CD14-positive monocyte (primary cell): Measurements from ENCODE around the gene OR4F15. TPM values are rescaled to one million over a fixed set of nuclear protein-coding genes. Genes with fewer than 3 reads are reported as not detected.
"Not testable (repeated sequence)": the region's sequence is repeated elsewhere in the genome, so short reads cannot be mapped to it uniquely, and the experiment has no call there.

Experiments used
- DNase-seq, 3 donors: peaks; one replicate each; pipeline ENCODE4 v3.0.0-alpha.2; 2011 to 2022
- H2AFZ ChIP-seq: 2 replicates; pipeline ENCODE4 v1.6.0; 2012; ENCODE audit warnings: mild to moderate bottlenecking, low read depth, low read length, inconsistent platforms; ENCODE audit not compliant: insufficient read depth, poor library complexity, severe bottlenecking
- H3K27ac ChIP-seq, 2 donors: 1 replicate in 1 of 2; 2 replicates in 1 of 2; pipeline ENCODE4 v1.5.1; 2012 to 2013; ENCODE audit warnings: low read length in 2 of 2, control low read depth in 1 of 2, inconsistent platforms in 1 of 2, low read depth in 1 of 2, mild to moderate bottlenecking in 1 of 2
- H3K27me3 ChIP-seq, 2 donors: one replicate each; pipeline versions ENCODE4 v1.6.0 to v1.6.1; 2011 to 2013; ENCODE audit warnings: low read length in 2 of 2; ENCODE audit not compliant: control insufficient read depth in 2 of 2, insufficient read depth in 2 of 2
- H3K36me3 ChIP-seq, 2 donors: replicated peaks in 1 of 2; 1 replicate in 1 of 2; 2 replicates in 1 of 2; pipeline versions ENCODE4 v1.5.1 to v1.6.1; 2012 to 2013; ENCODE audit warnings: low read length in 2 of 2, control low read depth in 1 of 2, inconsistent platforms in 1 of 2, mild to moderate bottlenecking in 1 of 2; ENCODE audit not compliant: insufficient read depth in 2 of 2, control insufficient read depth in 1 of 2
- H3K4me1 ChIP-seq, 2 donors: 1 replicate in 1 of 2; 2 replicates in 1 of 2; pipeline versions ENCODE4 v1.5.1 to v1.6.1; 2012 to 2013; ENCODE audit warnings: low read length in 2 of 2, control low read depth in 1 of 2, inconsistent platforms in 1 of 2, mild to moderate bottlenecking in 1 of 2, moderate library complexity in 1 of 2; ENCODE audit not compliant: insufficient read depth in 2 of 2, control insufficient read depth in 1 of 2
- H3K4me2 ChIP-seq: replicated peaks from 2 replicates; pipeline ENCODE3; 2012; ENCODE audit warnings: low read length, moderate library complexity, mild to moderate bottlenecking; ENCODE audit not compliant: poor library complexity, severe bottlenecking; ENCODE audit errors: extremely low read depth
- H3K4me3 ChIP-seq, 3 experiments: fragments of 200-600 bp in 1 of 3; sonication (generic) in 1 of 3; replicated peaks in 1 of 3; 1 replicate in 2 of 3; 2 replicates in 1 of 3; pipeline ENCODE4 v1.5.1; 2011 to 2013; ENCODE audit warnings: low read length in 3 of 3, mild to moderate bottlenecking in 3 of 3, control low read depth in 2 of 3, low read depth in 2 of 3, inconsistent platforms in 1 of 3, moderate library complexity in 1 of 3
- H3K79me2 ChIP-seq: 2 replicates; pipeline ENCODE4 v1.6.0; 2012; ENCODE audit warnings: mild to moderate bottlenecking, control low read depth, inconsistent platforms, low read length, moderate library complexity; ENCODE audit not compliant: insufficient read depth
- H3K9ac ChIP-seq: 2 replicates; pipeline ENCODE4 v1.6.0; 2017; ENCODE audit warnings: low read length, mild to moderate bottlenecking; ENCODE audit not compliant: insufficient read depth, poor library complexity, severe bottlenecking
- H3K9me3 ChIP-seq, 2 donors: replicated peaks in 1 of 2; 1 replicate in 1 of 2; 2 replicates in 1 of 2; pipeline versions ENCODE4 v1.5.1 to v1.6.1; 2012 to 2013; ENCODE audit warnings: low read length in 2 of 2, control low read depth in 1 of 2; ENCODE audit not compliant: control insufficient read depth in 1 of 2, insufficient read depth in 1 of 2
- H4K20me1 ChIP-seq: 2 replicates; pipeline ENCODE4 v1.6.0; 2012; ENCODE audit warnings: mild to moderate bottlenecking, low read length, control low read depth, moderate library complexity; ENCODE audit not compliant: insufficient read depth
- H3K27ac Mint-ChIP-seq, 7 donors: one replicate each; pipeline ENCODE4 v1.8.0; 2020; ENCODE audit warnings: mild to moderate bottlenecking in 7 of 7, mixed read lengths in 7 of 7, moderate library complexity in 6 of 7, inconsistent platforms in 2 of 7
- H3K27me3 Mint-ChIP-seq, 3 donors: one replicate each; pipeline ENCODE4 v1.8.0; 2021 to 2022; ENCODE audit warnings: low read depth in 3 of 3, mild to moderate bottlenecking in 3 of 3, mixed read lengths in 3 of 3, moderate library complexity in 3 of 3, inconsistent platforms in 1 of 3
- H3K36me3 Mint-ChIP-seq, 2 donors: one replicate each; pipeline ENCODE4 v1.8.0; 2020; ENCODE audit warnings: mixed read lengths in 2 of 2, inconsistent platforms in 1 of 2, mild to moderate bottlenecking in 1 of 2
- H3K4me1 Mint-ChIP-seq: one replicate; pipeline ENCODE4 v1.8.0; 2020; ENCODE audit warnings: mild to moderate bottlenecking, mixed read lengths
- H3K4me3 Mint-ChIP-seq, 2 donors: one replicate each; pipeline ENCODE4 v1.8.0; 2020; ENCODE audit warnings: mild to moderate bottlenecking in 2 of 2, mixed read lengths in 2 of 2, moderate library complexity in 1 of 2
- H3K9me3 Mint-ChIP-seq, 7 donors: one replicate each; pipeline ENCODE4 v1.8.0; 2020 to 2022; ENCODE audit warnings: mixed read lengths in 7 of 7, mild to moderate bottlenecking in 6 of 7, moderate library complexity in 6 of 7, inconsistent platforms in 2 of 7
- WGBS: methylation state at CpG from one replicate; pipeline ENCODE4 v1.1.5; 2013; ENCODE audit warnings: missing lambda C conversion rate; ENCODE audit not compliant: insufficient coverage; 5-methylcytosine and 5-hydroxymethylcytosine counted together
- intact Hi-C, 2 donors: fragments of 100-400 bp; cut with micrococcal nuclease; formaldehyde crosslinking; loops; one replicate each; pipeline versions ENCODE4 v1.15.0 to v1.15.1; 2023
- polyA minus RNA-seq: library from RNA; depleted of rRNA, polyadenylated mRNA; stranded (reverse); fragments of >200 nt; gene quantifications from 2 replicates; pipeline ENCODE4 v1.2.3, GENCODE V29; 2012
- polyA plus RNA-seq, 3 donors: library from polyadenylated mRNA; depleted of rRNA in 1 of 3; unstranded in 2 of 3; stranded (reverse) in 1 of 3; fragments of 300-500 nt in 2 of 3; fragments of >200 nt in 1 of 3; fragmentation: Illumina TruSeq in 2 of 3; gene quantifications; 1 replicate in 2 of 3; 2 replicates in 1 of 3; pipeline ENCODE4 v1.2.3, GENCODE V29; 2012 to 2021
- total RNA-seq, 12 experiments: library from RNA in 1 of 12; stranded (reverse) in 1 of 12; fragments of 120-200 nt in 1 of 12; gene quantifications; one replicate each; pipeline ENCODE4 v1.2.4 and lab custom pipeline; 2013 to 2026; ENCODE audit warnings: mixed read lengths in 6 of 12, inconsistent platforms in 1 of 12
- TF ChIP-seq, protein P1 (sequence below): fragments of 200-600 bp; IDR thresholded peaks from one replicate; pipeline ENCODE4 v1.8.0; 2022; ENCODE audit warnings: antibody characterized with exemption, mild to moderate bottlenecking

Gene OR4F15
- not detected for total RNA-seq (2013)
- polyA plus RNA-seq, result not detected
- polyA minus RNA-seq, result not detected in 2 replicates
- 0 to 1.3 (median 0) reads per million in 11 experiments for total RNA-seq (lab: John Stamatoyannopoulos, UW)

- H4K20me1 ChIP-seq, result no peaks in the 10 kb centered on the region
- H3K4me2 ChIP-seq, result no peak within 1 kb of the TSS
- H3K4me3 ChIP-seq, result no peak within 1 kb of the TSS
- no peak within 1 kb of the TSS for H3K27ac Mint-ChIP-seq
- no peak for DNase-seq
- no peaks in the 10 kb centered on the region for H3K4me1 Mint-ChIP-seq
- intact Hi-C loops, result no loop called here
- H3K9me3 ChIP-seq, result no peaks in the 10 kb centered on the region
- H3K27ac ChIP-seq, result no peak within 1 kb of the TSS
- H3K27me3 ChIP-seq, result no peaks in the 10 kb centered on the region
- H3K9ac ChIP-seq, result no peak within 1 kb of the TSS
- H3K36me3 ChIP-seq, result no peaks in the 10 kb centered on the region
- H3K27me3 Mint-ChIP-seq, result peaks cover 2 to 12% (median 4%) of the 10 kb centered on the region in 3 donors
- H3K4me3 Mint-ChIP-seq, result no peak within 1 kb of the TSS
- no peaks in the 10 kb centered on the region for H3K4me1 ChIP-seq
- TF ChIP-seq, protein P1, sequence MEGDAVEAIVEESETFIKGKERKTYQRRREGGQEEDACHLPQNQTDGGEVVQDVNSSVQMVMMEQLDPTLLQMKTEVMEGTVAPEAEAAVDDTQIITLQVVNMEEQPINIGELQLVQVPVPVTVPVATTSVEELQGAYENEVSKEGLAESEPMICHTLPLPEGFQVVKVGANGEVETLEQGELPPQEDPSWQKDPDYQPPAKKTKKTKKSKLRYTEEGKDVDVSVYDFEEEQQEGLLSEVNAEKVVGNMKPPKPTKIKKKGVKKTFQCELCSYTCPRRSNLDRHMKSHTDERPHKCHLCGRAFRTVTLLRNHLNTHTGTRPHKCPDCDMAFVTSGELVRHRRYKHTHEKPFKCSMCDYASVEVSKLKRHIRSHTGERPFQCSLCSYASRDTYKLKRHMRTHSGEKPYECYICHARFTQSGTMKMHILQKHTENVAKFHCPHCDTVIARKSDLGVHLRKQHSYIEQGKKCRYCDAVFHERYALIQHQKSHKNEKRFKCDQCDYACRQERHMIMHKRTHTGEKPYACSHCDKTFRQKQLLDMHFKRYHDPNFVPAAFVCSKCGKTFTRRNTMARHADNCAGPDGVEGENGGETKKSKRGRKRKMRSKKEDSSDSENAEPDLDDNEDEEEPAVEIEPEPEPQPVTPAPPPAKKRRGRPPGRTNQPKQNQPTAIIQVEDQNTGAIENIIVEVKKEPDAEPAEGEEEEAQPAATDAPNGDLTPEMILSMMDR, result no peak
- H3K79me2 ChIP-seq, result no peaks in the 10 kb centered on the region
- H2AFZ ChIP-seq, result no peak within 1 kb of the TSS
- H3K9me3 Mint-ChIP-seq, result peaks cover 0 to 2% (median 0%) of the 10 kb centered on the region in 7 donors
- no peaks in the 10 kb centered on the region for H3K36me3 Mint-ChIP-seq
Measured at GRCh38 chr15:101811902-101812301, at the start of gene OR4F15. Gene OR4F15 (plus strand): TSS chr15:101812202. CDS start chr15:101818187, 5,985 bp downstream.

GRCh38 chr15:101764669-101765339, 47.2 kb upstream of the OR4F15 start:
- intact Hi-C loops, result loop anchor here in 1 of 2 donors (10.0 kb wide), 1 partner anchor 1970 kb away; no protein-coding TSS in a partner anchor
- H3K9me3 ChIP-seq, result peaks cover 0 to 19% of the 10 kb centered on the region in 2 donors
- not testable (repeated sequence) for H3K4me3 Mint-ChIP-seq, H3K27me3 ChIP-seq, H3K36me3 Mint-ChIP-seq, H3K27ac Mint-ChIP-seq, H3K4me1 ChIP-seq, DNase-seq, H3K79me2 ChIP-seq, H3K27me3 Mint-ChIP-seq, H3K36me3 ChIP-seq, H2AFZ ChIP-seq, H3K9ac ChIP-seq, H3K27ac ChIP-seq, H3K4me3 ChIP-seq, H4K20me1 ChIP-seq, H3K4me2 ChIP-seq, H3K4me1 Mint-ChIP-seq
- WGBS, result 91% methylated on average over 14 of the region's 23 CpGs
- H3K9me3 Mint-ChIP-seq, result peaks cover 4 to 20% (median 14%) of the 10 kb centered on the region in 7 donors

- DNase-seq, H3K36me3 Mint-ChIP-seq, H3K4me3 Mint-ChIP-seq, H2AFZ ChIP-seq, H3K36me3 ChIP-seq, H3K4me1 Mint-ChIP-seq, H3K4me3 ChIP-seq, H3K4me2 ChIP-seq, H3K79me2 ChIP-seq, H3K27me3 Mint-ChIP-seq, H3K27ac Mint-ChIP-seq, H3K9ac ChIP-seq, H3K27ac ChIP-seq, H3K4me1 ChIP-seq, H4K20me1 ChIP-seq, H3K27me3 ChIP-seq: not testable (repeated sequence)
- peaks cover 4 to 20% (median 14%) of the 10 kb centered on the region in 7 donors for H3K9me3 Mint-ChIP-seq
- intact Hi-C loops, result loop anchor here in 1 of 2 donors (10.0 kb wide), 1 partner anchor 1971 kb away; no protein-coding TSS in a partner anchor
- WGBS, result 96% methylated on average over 5 of the region's 7 CpGs
- H3K9me3 ChIP-seq, result peaks cover 0 to 19% of the 10 kb centered on the region in 2 donors
Measured at GRCh38 chr15:101765340-101765671, 46.7 kb upstream of the OR4F15 start.
